ENCODE results near the gene PTGER2. TPM values are rescaled to one million over a fixed set of nuclear protein-coding genes. Genes with fewer than 3 reads are reported as not detected.

PTGER2 gene
- total RNA-seq, 2 donors from 2014 or later: 2.3 TPM; not detected in 1

DNA sequence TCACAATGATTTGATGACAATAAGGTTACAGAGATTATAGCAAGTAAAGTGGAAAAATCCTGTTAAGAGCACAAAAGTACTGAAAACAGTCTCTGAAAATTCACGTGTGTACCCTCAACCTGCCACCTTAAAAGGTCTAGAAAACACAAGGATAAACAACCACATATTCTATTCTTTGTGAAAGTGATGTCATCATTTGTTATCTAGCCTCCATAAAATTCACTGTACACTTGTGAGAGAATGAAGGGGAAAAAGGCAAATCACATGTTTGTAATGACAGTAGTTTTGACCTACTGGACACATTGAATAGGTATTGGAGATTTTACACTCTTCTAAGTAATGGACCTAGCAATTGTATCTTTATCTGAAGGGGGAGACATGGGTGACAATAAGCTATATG lies 42.6 kb upstream of the PTGER2 start:
- H3K27ac ChIP-seq: no peak overlapping the region
- no peaks in the 10 kb centered on the region for H3K36me3 ChIP-seq (replicated peaks in 1 of 2; ENCODE audit: insufficient read depth in 1 of 2, low read depth in 2 of 2)
- H3K4me1 ChIP-seq: peaks cover 14% of the 10 kb centered on the region
- H3K9me3 ChIP-seq: no peaks in the 10 kb centered on the region
- no peak for ATAC-seq
- H3K27me3 ChIP-seq: no peaks in the 10 kb centered on the region
- intact Hi-C loops (cut with DNase I): no loop called here
- WGBS, 2 donors: 72 to 74% methylated on average over 1 of the region's 1 CpG
- TF ChIP-seq, protein P1, sequence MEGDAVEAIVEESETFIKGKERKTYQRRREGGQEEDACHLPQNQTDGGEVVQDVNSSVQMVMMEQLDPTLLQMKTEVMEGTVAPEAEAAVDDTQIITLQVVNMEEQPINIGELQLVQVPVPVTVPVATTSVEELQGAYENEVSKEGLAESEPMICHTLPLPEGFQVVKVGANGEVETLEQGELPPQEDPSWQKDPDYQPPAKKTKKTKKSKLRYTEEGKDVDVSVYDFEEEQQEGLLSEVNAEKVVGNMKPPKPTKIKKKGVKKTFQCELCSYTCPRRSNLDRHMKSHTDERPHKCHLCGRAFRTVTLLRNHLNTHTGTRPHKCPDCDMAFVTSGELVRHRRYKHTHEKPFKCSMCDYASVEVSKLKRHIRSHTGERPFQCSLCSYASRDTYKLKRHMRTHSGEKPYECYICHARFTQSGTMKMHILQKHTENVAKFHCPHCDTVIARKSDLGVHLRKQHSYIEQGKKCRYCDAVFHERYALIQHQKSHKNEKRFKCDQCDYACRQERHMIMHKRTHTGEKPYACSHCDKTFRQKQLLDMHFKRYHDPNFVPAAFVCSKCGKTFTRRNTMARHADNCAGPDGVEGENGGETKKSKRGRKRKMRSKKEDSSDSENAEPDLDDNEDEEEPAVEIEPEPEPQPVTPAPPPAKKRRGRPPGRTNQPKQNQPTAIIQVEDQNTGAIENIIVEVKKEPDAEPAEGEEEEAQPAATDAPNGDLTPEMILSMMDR (IDR thresholded peaks at IDR 0.05): no peak
- TF ChIP-seq POLR2A (IDR thresholded peaks at IDR 0.05): no peak
- DNase-seq: no peak
- no peak overlapping the region for H3K4me3 ChIP-seq

DNA sequence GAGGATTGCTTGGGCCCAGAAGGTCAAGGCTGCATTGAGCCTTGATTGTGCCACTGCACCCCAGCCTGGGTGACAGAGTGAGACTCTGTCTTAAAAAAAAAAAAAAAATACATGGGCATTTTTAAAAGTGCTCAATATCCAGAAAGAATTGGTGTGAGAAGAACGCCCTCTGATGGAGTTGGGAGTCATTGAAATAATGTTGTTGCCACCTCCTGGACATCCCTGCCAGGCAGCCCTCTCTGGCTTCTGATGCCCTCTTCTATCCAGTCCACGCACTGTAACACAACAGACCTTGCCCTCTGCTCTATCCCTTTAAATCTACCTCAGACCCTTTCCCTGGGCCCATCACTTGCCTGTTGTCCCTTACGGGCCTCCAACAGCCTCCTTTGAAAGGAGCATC lies 41.7 kb upstream of the PTGER2 start:
- Histone ChIP-seq H3K27ac (no peak overlapping the region), H3K9me3 (no peaks in the 10 kb centered on the region), H3K36me3 (replicated peaks in 1 of 2; ENCODE audit: insufficient read depth in 1 of 2, low read depth in 2 of 2) (no peaks in the 10 kb centered on the region), H3K4me1 (peaks cover 12% of the 10 kb centered on the region), H3K4me3 (no peak overlapping the region), H3K27me3 (no peaks in the 10 kb centered on the region)
- 45 to 54% methylated on average over 3 of the region's 3 CpGs for WGBS, 2 donors
- ATAC-seq: no peak
- no peak for DNase-seq
- TF ChIP-seq, protein P1 (IDR thresholded peaks at IDR 0.05): no peak
- no peak for TF ChIP-seq POLR2A (IDR thresholded peaks at IDR 0.05)
- intact Hi-C loops (cut with DNase I): no loop called here

DNA sequence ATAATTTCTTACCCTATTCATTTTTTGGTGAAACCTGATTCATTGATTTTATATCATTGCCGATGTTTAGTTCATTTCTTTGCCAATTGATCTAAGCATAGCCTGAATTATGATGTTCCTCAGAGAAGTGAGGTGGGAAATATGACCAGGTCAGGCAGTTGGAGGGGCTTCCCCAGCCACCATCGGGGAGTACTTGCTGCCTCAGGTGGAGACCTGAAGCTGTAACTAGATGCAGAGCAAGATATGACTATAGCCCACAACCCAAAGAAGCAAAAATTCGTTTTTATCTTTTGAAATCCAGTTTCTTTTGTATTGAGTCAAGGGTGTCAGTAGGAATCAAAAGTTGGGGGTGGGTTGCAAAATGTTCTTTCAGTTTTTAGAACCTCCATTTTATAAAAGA lies 38.7 kb upstream of the PTGER2 start:
- H3K4me1 ChIP-seq: no peaks in the 10 kb centered on the region
- DNase-seq (no peak), ATAC-seq (no peak)
- no peaks in the 10 kb centered on the region for H3K9me3 ChIP-seq
- TF ChIP-seq, protein P1 (IDR thresholded peaks at IDR 0.05): no peak
- no peak for TF ChIP-seq POLR2A (IDR thresholded peaks at IDR 0.05)
- no peak overlapping the region for H3K4me3 ChIP-seq
- 31 to 32% methylated on average over 3 of the region's 3 CpGs for WGBS, 2 donors
- H3K36me3 ChIP-seq (replicated peaks in 1 of 2; ENCODE audit: insufficient read depth in 1 of 2, low read depth in 2 of 2): no peaks in the 10 kb centered on the region
- no peaks in the 10 kb centered on the region for H3K27me3 ChIP-seq
- H3K27ac ChIP-seq: no peak overlapping the region
- intact Hi-C loops (cut with DNase I): no loop called here

DNA sequence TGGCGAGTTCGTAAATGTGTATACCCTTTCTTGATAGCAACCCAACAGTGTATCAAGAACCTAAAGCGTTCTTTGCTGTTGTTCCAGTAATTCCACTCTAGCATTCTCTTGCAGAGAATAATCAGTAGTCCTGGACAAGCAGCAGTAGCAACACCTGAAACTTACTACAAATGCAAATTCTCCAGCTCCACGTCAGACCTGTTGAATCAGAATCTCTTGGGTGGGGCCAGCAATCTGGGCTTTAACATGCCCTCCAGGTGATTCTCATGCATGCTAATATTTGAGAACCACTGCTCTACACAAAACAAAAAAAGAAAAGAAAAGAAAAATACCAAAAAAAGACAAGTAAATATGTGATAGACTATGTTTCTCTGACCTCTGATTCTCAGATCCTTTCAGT lies 36.6 kb upstream of the PTGER2 start:
- DNase-seq (no peak), ATAC-seq (no peak)
- no peaks in the 10 kb centered on the region for H3K4me1 ChIP-seq
- no peak for TF ChIP-seq POLR2A (IDR thresholded peaks at IDR 0.05)
- TF ChIP-seq, protein P1 (IDR thresholded peaks at IDR 0.05): no peak
- 66 to 84% methylated on average over 4 of the region's 4 CpGs for WGBS, 2 donors
- H3K27me3 ChIP-seq: no peaks in the 10 kb centered on the region
- no peaks in the 10 kb centered on the region for H3K36me3 ChIP-seq (replicated peaks in 1 of 2; ENCODE audit: insufficient read depth in 1 of 2, low read depth in 2 of 2)
- intact Hi-C loops (cut with DNase I): no loop called here
- H3K9me3 ChIP-seq: no peaks in the 10 kb centered on the region
- H3K4me3 ChIP-seq: no peak overlapping the region
- no peak overlapping the region for H3K27ac ChIP-seq

DNA sequence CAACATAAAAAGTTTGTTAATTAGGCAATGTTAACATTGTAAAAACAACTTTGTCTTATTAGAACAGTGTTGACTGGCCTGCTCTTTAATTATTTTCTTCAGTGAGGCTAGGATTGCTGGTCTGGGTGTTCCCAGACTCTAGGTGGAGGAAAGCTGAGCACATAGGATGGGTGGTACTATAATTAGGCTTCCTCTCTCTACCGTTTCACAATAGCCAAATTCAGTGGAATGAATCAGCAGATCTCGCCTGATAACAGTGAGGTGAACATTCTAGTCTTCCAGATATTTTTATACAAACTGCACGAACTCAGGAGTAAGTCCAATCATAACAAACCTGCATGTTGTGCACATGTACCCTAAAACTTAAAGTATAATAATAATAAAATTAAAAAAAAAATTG lies 34.7 kb upstream of the PTGER2 start:
- TF ChIP-seq, protein P1 (IDR thresholded peaks at IDR 0.05): no peak
- no peak for TF ChIP-seq POLR2A (IDR thresholded peaks at IDR 0.05)
- no peak for ATAC-seq
- no peak overlapping the region for H3K4me3 ChIP-seq
- no peak overlapping the region for H3K27ac ChIP-seq
- H3K4me1 ChIP-seq: no peaks in the 10 kb centered on the region
- intact Hi-C loops (cut with DNase I): no loop called here
- no peaks in the 10 kb centered on the region for H3K36me3 ChIP-seq (replicated peaks in 1 of 2; ENCODE audit: insufficient read depth in 1 of 2, low read depth in 2 of 2)
- WGBS, 2 donors: 31 to 35% methylated on average over 3 of the region's 3 CpGs
- no peaks in the 10 kb centered on the region for H3K27me3 ChIP-seq
- no peaks in the 10 kb centered on the region for H3K9me3 ChIP-seq
- DNase-seq: no peak
